HEK293 (cell line): ENCODE measurements around the gene DAZAP1.

ENCODE experiments used
- HOXC10 ChIP-seq: sonication (generic); formaldehyde crosslinking; IDR thresholded peaks from 2 replicates; pipeline ENCODE4 v1.8.1; 2023; ENCODE audit warnings: mild to moderate bottlenecking, missing genetic modification reagents
- IKZF3 ChIP-seq: fragments of 450-650 bp; IDR thresholded peaks from 2 replicates; pipeline ENCODE4 v1.5.0; 2018; ENCODE audit warnings: missing biosample characterization, mild to moderate bottlenecking, missing genetic modification characterization, moderate library complexity
- KLF1 ChIP-seq: fragments of 450-650 bp; formaldehyde crosslinking; IDR thresholded peaks from 2 replicates; pipeline ENCODE4 v1.5.1; 2016; ENCODE audit warnings: missing biosample characterization, missing genetic modification characterization
- KLF10 ChIP-seq: fragments of 450-650 bp; IDR thresholded peaks from 2 replicates; pipeline ENCODE4 v1.5.1; 2018; ENCODE audit warnings: missing biosample characterization, mild to moderate bottlenecking, missing genetic modification characterization
- MYNN ChIP-seq: fragments of 450-650 bp; formaldehyde crosslinking; IDR thresholded peaks from 2 replicates; pipeline ENCODE4 v1.5.1; 2016; ENCODE audit warnings: missing biosample characterization, missing genetic modification characterization, borderline replicate concordance
- PRDM6 ChIP-seq: fragments of 450-650 bp; formaldehyde crosslinking; IDR thresholded peaks from 2 replicates; pipeline ENCODE4 v1.5.1; 2017; ENCODE audit warnings: missing biosample characterization, missing genetic modification characterization
- SP2 ChIP-seq: fragments of 450-650 bp; formaldehyde crosslinking; IDR thresholded peaks from 2 replicates; pipeline ENCODE4 v1.5.1; 2016; ENCODE audit warnings: missing biosample characterization, missing genetic modification characterization
- WT1 ChIP-seq: fragments of 450-650 bp; formaldehyde crosslinking; IDR thresholded peaks from 2 replicates; pipeline ENCODE4 v1.5.1; 2016; ENCODE audit warnings: missing biosample characterization, missing genetic modification characterization
- YY1 ChIP-seq: fragments of 450-650 bp; formaldehyde crosslinking; IDR thresholded peaks from 2 replicates; pipeline ENCODE4 v1.5.1; 2018; ENCODE audit warnings: missing biosample characterization, missing genetic modification characterization
- ZBTB11 ChIP-seq: fragments of 450-650 bp; formaldehyde crosslinking; conservative IDR thresholded peaks from 2 replicates; pipeline ENCODE4 v1.5.1; 2016; ENCODE audit warnings: low read depth, missing biosample characterization, missing genetic modification characterization
- ZBTB49 ChIP-seq: fragments of 450-650 bp; formaldehyde crosslinking; IDR thresholded peaks from 2 replicates; pipeline ENCODE4 v1.5.1; 2016; ENCODE audit warnings: missing biosample characterization, missing genetic modification characterization, low read depth
- ZNF10 ChIP-seq: fragments of 450-650 bp; formaldehyde crosslinking; IDR thresholded peaks from 2 replicates; pipeline ENCODE4 v1.5.1; 2017; ENCODE audit warnings: missing biosample characterization, missing genetic modification characterization
- ZNF133 ChIP-seq: fragments of 450-650 bp; formaldehyde crosslinking; IDR thresholded peaks from 2 replicates; pipeline ENCODE4 v1.5.1; 2016; ENCODE audit warnings: missing biosample characterization, missing genetic modification characterization
- ZNF211 ChIP-seq: fragments of 450-650 bp; formaldehyde crosslinking; IDR thresholded peaks from 2 replicates; pipeline ENCODE4 v1.5.1; 2016; ENCODE audit warnings: low read depth, missing biosample characterization, missing genetic modification characterization
- ZNF292 ChIP-seq: fragments of 450-650 bp; formaldehyde crosslinking; IDR thresholded peaks from 2 replicates; pipeline ENCODE4 v1.5.1; 2016; ENCODE audit warnings: low read depth, missing biosample characterization, missing genetic modification characterization, borderline replicate concordance
- ZNF311 ChIP-seq: fragments of 450-650 bp; formaldehyde crosslinking; IDR thresholded peaks from 2 replicates; pipeline ENCODE4 v1.5.1; 2017; ENCODE audit warnings: missing biosample characterization, missing genetic modification characterization, borderline replicate concordance
- ZNF394 ChIP-seq: fragments of 450-650 bp; formaldehyde crosslinking; IDR thresholded peaks from 2 replicates; pipeline ENCODE4 v1.5.1; 2016; ENCODE audit warnings: missing biosample characterization, missing genetic modification characterization, mild to moderate bottlenecking, moderate library complexity, borderline replicate concordance
- ZNF423 ChIP-seq: fragments of 450-650 bp; formaldehyde crosslinking; IDR thresholded peaks from 2 replicates; pipeline ENCODE4 v1.5.1; 2016; ENCODE audit warnings: missing biosample characterization, missing genetic modification characterization
- ZNF561 ChIP-seq: fragments of 450-650 bp; IDR thresholded peaks from 2 replicates; pipeline ENCODE4 v1.5.1; 2018; ENCODE audit warnings: missing biosample characterization, missing genetic modification characterization, borderline replicate concordance
- ZNF580 ChIP-seq: fragments of 450-650 bp; formaldehyde crosslinking; IDR thresholded peaks from 2 replicates; pipeline ENCODE4 v1.5.1; 2016; ENCODE audit warnings: missing biosample characterization, missing genetic modification characterization
- ZNF658 ChIP-seq: fragments of 450-650 bp; formaldehyde crosslinking; IDR thresholded peaks from 2 replicates; pipeline ENCODE4; 2016; ENCODE audit warnings: missing biosample characterization, missing genetic modification characterization
- ZNF777 ChIP-seq: fragments of 450-650 bp; formaldehyde crosslinking; IDR thresholded peaks from 2 replicates; pipeline ENCODE4 v1.5.1; 2017; ENCODE audit warnings: missing biosample characterization, missing genetic modification characterization, borderline replicate concordance
- TF ChIP-seq, protein P1 (sequence below): fragments of 450-650 bp; formaldehyde crosslinking; IDR thresholded peaks from 2 replicates; pipeline ENCODE4 v1.5.1; 2016; ENCODE audit warnings: missing biosample characterization, missing genetic modification characterization
- TF ChIP-seq, protein P2 (sequence below): fragments of 450-650 bp; formaldehyde crosslinking; IDR thresholded peaks from 2 replicates; pipeline ENCODE4; 2016; ENCODE audit warnings: missing biosample characterization, missing genetic modification characterization
- TF ChIP-seq, protein P3 (sequence below): fragments of 450-650 bp; formaldehyde crosslinking; IDR thresholded peaks from 2 replicates; pipeline ENCODE4 v1.5.1; 2016; ENCODE audit warnings: missing biosample characterization, missing genetic modification characterization

Gene DAZAP1

GRCh38 chr19:1470305-1471009 is 63.1 kb downstream of the DAZAP1 start (continued):
- peak; percentile 65; the same call in 1 of the 2 replicates for TF ChIP-seq ZBTB11 (tag by site-specific recombination)
- TF ChIP-seq KLF1 (tag by site-specific recombination), result peak; percentile 89
- TF ChIP-seq HOXC10, result no peak
- 0 out of 2 replicates have a peak, but pooled peaks have one; percentile 46 for TF ChIP-seq ZNF423
- peak; percentile 26; the same call in 1 of the 2 replicates for TF ChIP-seq YY1 (tag by site-specific recombination)
- TF ChIP-seq ZNF658 (tag by site-specific recombination), result no peak
- no peak for TF ChIP-seq MYNN
- TF ChIP-seq ZNF133 (tag by site-specific recombination), result no peak
- no peak for TF ChIP-seq ZNF311 (tag by site-specific recombination)
- TF ChIP-seq ZNF561 (tag by site-specific recombination), result peak; percentile 85
- TF ChIP-seq WT1 (tag by site-specific recombination), result peak; percentile 34; the same call in 1 of the 2 replicates
- no peak for TF ChIP-seq ZNF211 (tag by site-specific recombination)
- peak; percentile 98 for TF ChIP-seq KLF10 (tag by site-specific recombination)
- no peak for TF ChIP-seq ZBTB49
- peak; percentile 44; the same call in 1 of the 2 replicates for TF ChIP-seq ZNF10 (tag by site-specific recombination)
- TF ChIP-seq, protein P1, sequence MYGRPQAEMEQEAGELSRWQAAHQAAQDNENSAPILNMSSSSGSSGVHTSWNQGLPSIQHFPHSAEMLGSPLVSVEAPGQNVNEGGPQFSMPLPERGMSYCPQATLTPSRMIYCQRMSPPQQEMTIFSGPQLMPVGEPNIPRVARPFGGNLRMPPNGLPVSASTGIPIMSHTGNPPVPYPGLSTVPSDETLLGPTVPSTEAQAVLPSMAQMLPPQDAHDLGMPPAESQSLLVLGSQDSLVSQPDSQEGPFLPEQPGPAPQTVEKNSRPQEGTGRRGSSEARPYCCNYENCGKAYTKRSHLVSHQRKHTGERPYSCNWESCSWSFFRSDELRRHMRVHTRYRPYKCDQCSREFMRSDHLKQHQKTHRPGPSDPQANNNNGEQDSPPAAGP (tag by site-specific recombination), result peak; percentile 68; the same call in 1 of the 2 replicates
- no peak for TF ChIP-seq ZNF777 (tag by site-specific recombination)
- TF ChIP-seq ZNF292 (tag by site-specific recombination), result no peak
- TF ChIP-seq PRDM6 (tag by site-specific recombination), result peak; percentile 51; the same call in 1 of the 2 replicates
- TF ChIP-seq IKZF3 (tag by site-specific recombination), result peak; percentile 64
- TF ChIP-seq ZNF580, result no peak
- no peak; the same call in 1 of the 2 replicates for TF ChIP-seq ZNF394
- TF ChIP-seq, protein P2, sequence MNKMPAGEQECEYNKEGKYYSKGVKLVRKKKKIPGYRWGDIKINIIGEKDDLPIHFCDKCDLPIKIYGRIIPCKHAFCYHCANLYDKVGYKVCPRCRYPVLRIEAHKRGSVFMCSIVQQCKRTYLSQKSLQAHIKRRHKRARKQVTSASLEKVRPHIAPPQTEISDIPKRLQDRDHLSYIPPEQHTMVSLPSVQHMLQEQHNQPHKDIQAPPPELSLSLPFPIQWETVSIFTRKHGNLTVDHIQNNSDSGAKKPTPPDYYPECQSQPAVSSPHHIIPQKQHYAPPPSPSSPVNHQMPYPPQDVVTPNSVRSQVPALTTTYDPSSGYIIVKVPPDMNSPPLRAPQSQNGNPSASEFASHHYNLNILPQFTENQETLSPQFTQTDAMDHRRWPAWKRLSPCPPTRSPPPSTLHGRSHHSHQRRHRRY (tag by site-specific recombination), result no peak
- TF ChIP-seq, protein P3, sequence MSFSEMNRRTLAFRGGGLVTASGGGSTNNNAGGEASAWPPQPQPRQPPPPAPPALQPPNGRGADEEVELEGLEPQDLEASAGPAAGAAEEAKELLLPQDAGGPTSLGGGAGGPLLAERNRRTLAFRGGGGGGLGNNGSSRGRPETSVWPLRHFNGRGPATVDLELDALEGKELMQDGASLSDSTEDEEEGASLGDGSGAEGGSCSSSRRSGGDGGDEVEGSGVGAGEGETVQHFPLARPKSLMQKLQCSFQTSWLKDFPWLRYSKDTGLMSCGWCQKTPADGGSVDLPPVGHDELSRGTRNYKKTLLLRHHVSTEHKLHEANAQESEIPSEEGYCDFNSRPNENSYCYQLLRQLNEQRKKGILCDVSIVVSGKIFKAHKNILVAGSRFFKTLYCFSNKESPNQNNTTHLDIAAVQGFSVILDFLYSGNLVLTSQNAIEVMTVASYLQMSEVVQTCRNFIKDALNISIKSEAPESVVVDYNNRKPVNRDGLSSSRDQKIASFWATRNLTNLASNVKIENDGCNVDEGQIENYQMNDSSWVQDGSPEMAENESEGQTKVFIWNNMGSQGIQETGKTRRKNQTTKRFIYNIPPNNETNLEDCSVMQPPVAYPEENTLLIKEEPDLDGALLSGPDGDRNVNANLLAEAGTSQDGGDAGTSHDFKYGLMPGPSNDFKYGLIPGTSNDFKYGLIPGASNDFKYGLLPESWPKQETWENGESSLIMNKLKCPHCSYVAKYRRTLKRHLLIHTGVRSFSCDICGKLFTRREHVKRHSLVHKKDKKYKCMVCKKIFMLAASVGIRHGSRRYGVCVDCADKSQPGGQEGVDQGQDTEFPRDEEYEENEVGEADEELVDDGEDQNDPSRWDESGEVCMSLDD (tag by site-specific recombination), result no peak
- peak; percentile 66 for TF ChIP-seq SP2 (tag by site-specific recombination)
